SK-N-SH (cell line): ENCODE measurements around the gene FAM24A.

Experiments used
- CHD2 ChIP-seq: fragments of 150-350 bp; IDR thresholded peaks from 2 replicates; pipeline ENCODE4 v1.6.1; 2018; ENCODE audit warnings: low read length; ENCODE audit not compliant: partially characterized antibody
- CTCF ChIP-seq: fragments of 200-600 bp; sonication (generic); IDR thresholded peaks from 2 replicates; pipeline ENCODE4 v1.6.1; 2017; ENCODE audit warnings: antibody characterized with exemption, mild to moderate bottlenecking, moderate library complexity
- EP300 ChIP-seq, 2 experiments: IDR thresholded peaks; 2 replicates each; pipeline versions ENCODE4 v1.4.0 to v1.6.1; 2012; ENCODE audit warnings: borderline replicate concordance in 1 of 2, low read depth in 1 of 2, low read length in 1 of 2
- EZH2phosphoT487 ChIP-seq: fragments of 200-600 bp; sonication (generic); IDR thresholded peaks from 2 replicates; pipeline ENCODE4 v1.6.1; 2017; ENCODE audit warnings: low read depth, mixed run types, mild to moderate bottlenecking, antibody characterized with exemption, moderate library complexity, borderline replicate concordance
- GATA2 ChIP-seq: sonication (generic); formaldehyde crosslinking; IDR thresholded peaks from 2 replicates; pipeline ENCODE4 v1.5.0; 2020; ENCODE audit warnings: mild to moderate bottlenecking, missing genetic modification reagents
- MXI1 ChIP-seq: IDR thresholded peaks from 2 replicates; pipeline ENCODE4 v1.6.1; 2012; ENCODE audit warnings: mild to moderate bottlenecking, low read depth, low read length, improper control_type of control experiment
- NFIC ChIP-seq: IDR thresholded peaks from 2 replicates; pipeline ENCODE4 v1.4.0; 2012; ENCODE audit warnings: borderline replicate concordance
- POLR2AphosphoS5 ChIP-seq: IDR thresholded peaks from 2 replicates; pipeline ENCODE4 v1.6.1; 2012; ENCODE audit warnings: low read depth, low read length
- REST ChIP-seq: IDR thresholded peaks from 2 replicates; pipeline ENCODE4 v1.6.1; 2012; ENCODE audit warnings: mild to moderate bottlenecking, low read depth, low read length, moderate library complexity
- RXRA ChIP-seq: IDR thresholded peaks from 2 replicates; pipeline ENCODE4 v1.4.0; 2012; ENCODE audit warnings: low read depth, mild to moderate bottlenecking, borderline replicate concordance
- TF ChIP-seq, protein P1 (sequence below): IDR thresholded peaks from 2 replicates; pipeline ENCODE4 v1.4.0; 2012; ENCODE audit warnings: low read depth, borderline replicate concordance
- TF ChIP-seq, protein P2 (sequence below): IDR thresholded peaks from 2 replicates; pipeline ENCODE4 v1.4.0; 2012; ENCODE audit warnings: low read depth

DNA sequence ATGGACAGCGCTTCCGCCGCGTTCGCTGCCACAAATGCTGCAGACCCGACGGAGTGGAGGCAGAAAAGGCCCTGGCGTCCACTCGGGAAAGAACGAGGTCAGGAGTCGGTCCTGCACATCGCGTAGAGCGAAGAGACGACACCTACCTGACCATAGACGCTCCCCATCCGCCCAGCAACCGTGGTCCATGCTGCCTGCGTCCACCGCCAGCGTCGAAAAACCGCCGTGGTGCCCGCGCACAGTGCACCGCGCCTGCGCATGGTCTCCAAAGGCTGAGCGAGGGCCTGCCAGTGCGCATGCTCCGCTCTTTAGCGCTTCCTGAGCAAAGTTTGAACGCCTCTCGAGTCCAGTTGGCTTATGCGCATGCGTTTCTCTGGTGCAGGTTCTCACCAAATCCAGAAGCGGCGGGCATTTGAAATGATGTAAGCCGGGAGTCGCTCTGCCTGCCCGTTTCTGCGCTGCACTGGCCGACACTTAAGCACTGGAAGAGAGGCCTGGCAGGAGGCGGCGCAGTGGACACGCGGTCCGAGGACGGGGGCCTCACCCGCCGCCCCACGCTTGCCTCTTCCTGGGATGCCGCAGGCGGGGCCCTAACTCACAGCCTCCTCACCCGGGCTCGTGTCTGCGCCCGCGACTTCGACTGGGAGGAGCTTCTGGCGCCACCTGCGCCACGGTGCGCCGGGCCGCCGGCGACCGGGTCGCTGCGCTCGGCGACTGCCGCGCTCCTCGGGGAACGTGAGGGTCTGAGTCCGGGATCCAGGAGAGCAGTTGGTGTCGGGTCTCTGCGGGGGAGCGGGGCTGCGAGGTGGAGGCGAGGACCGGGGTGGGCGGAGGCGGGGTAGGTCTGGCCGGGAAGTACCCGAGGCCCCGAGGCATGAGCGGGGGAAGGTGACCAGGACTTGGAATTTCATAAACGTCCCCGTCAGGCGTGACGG is 30.8 kb upstream of the FAM24A start, which contains the start of gene FAM24B:
- TF ChIP-seq POLR2AphosphoS5 = no peak
- TF ChIP-seq CTCF = no peak
- no peak for TF ChIP-seq NFIC
- TF ChIP-seq, protein P1, sequence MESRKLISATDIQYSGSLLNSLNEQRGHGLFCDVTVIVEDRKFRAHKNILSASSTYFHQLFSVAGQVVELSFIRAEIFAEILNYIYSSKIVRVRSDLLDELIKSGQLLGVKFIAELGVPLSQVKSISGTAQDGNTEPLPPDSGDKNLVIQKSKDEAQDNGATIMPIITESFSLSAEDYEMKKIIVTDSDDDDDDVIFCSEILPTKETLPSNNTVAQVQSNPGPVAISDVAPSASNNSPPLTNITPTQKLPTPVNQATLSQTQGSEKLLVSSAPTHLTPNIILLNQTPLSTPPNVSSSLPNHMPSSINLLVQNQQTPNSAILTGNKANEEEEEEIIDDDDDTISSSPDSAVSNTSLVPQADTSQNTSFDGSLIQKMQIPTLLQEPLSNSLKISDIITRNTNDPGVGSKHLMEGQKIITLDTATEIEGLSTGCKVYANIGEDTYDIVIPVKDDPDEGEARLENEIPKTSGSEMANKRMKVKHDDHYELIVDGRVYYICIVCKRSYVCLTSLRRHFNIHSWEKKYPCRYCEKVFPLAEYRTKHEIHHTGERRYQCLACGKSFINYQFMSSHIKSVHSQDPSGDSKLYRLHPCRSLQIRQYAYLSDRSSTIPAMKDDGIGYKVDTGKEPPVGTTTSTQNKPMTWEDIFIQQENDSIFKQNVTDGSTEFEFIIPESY = no peak
- peak; percentile 2 for TF ChIP-seq CHD2
- TF ChIP-seq EP300 (IDR thresholded peaks at IDR 0.05; ENCODE audit: borderline replicate concordance in 1 of 2, low read depth in 1 of 2, low read length in 1 of 2) = no peak
- TF ChIP-seq, protein P2, sequence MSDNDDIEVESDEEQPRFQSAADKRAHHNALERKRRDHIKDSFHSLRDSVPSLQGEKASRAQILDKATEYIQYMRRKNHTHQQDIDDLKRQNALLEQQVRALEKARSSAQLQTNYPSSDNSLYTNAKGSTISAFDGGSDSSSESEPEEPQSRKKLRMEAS = peak; percentile 91
- peak; percentile 94 for TF ChIP-seq MXI1
- no peak for TF ChIP-seq EZH2phosphoT487
- no peak for TF ChIP-seq RXRA
- no peak for TF ChIP-seq GATA2 (CRISPR knock-in tag)
- no peak for TF ChIP-seq REST
